Pulmonary artery endothelial cell (primary cell): ENCODE measurements around the gene GRIN3B. TPM values are rescaled to one million over a fixed set of nuclear protein-coding genes. Genes with fewer than 3 reads are reported as not detected.

Source experiments
- DNase-seq: peaks from one replicate; pipeline ENCODE4 v3.0.0-alpha.2; 2011; ENCODE audit warnings: low read depth, low spot score
- total RNA-seq: library from RNA; depleted of rRNA; stranded (reverse); fragments of >200 nt; gene quantifications from 2 replicates; pipeline ENCODE4 v1.2.3, GENCODE V29; 2014

GRIN3B gene
- total RNA-seq, 1 donor from 2014 or later: 0.59 TPM

DNA sequence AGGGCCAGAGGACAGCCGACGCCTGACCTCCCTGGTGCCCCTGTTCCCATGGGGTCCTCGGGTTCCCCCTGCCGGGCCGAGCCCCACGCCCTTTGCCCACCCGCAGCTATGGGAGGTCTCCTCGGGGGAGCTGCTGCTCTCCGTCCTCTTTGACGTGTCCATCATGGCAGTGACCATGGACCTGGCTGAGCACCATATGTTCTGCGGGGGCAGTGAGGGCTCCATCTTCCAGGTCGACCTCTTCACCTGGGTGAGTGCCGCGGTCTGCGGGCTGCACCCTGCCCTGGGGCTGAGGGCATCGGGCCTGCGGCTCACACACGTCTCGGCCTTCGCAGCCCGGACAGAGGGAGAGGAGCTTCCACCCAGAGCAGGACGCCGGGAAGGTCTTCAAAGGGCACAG is 9.5 kb upstream of the GRIN3B start:
- no peak for DNase-seq

DNA sequence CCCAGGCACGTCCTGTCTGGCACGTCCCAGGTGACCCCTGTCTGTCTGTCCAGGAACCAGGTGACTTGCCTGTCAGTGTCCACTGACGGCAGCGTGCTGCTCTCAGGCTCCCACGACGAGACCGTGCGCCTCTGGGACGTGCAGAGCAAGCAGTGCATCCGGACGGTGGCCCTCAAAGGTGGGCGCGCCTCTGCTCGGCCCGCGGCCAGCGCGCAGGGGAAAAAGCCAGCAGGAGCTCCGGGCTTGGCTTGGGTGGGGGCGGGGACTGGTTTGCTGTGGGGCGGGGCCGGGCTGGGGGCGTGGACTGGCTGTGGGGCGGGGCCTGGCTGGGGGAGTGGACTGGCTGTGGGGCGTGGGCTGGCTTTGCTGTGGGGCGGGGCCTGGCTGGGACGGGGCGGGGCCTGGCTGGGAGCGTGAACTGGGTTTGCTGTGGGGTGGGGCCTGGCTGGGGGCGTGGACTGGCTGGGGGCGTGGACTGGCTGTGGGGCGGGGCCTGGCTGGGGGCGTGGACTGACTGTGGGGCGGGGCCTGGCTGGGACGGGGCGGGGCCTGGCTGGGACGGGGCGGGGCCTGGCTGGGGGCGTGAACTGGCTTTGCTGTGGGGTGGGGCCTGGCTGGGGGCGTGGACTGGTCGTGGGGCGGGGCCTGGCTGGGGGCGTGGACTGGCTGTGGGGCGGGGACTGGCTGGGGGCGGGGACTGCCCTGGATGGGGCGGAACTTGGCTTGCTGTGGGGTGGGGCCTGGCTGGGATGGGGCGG is 8.9 kb upstream of the GRIN3B start:
- no peak for DNase-seq

DNA sequence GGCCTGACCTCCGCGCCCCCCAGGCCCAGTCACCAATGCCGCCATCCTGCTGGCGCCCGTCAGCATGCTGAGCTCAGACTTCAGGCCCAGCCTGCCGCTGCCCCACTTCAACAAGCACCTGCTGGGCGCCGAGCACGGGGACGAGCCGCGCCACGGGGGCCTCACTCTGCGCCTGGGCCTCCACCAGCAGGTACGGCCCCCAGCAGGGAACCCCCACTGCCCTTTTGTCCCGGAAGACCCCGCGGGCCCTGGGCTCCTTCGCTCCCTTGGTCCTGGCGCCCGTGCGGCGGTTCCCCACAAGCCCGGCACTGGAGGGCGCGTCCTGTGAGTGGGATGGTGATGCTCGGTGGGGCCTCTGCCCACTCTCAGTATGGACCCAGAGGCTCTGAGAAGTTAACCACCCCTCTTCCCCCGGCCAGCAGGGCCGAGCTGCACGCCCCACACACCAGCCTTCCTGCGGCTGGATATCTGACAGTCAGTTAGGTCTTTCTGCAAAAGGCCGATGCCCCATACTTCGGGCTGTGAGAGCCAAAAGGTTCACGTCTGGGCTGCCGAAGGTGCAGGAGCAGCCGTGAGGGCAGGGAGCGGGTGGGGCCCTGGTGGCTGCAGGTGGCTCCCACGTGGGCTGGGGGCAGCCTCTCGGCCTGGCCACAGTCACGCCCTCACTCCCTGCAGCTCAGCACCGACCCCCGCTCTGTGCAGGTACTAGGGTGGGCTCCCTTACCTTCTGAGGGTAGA is 8.1 kb upstream of the GRIN3B start:
- no peak for DNase-seq

DNA sequence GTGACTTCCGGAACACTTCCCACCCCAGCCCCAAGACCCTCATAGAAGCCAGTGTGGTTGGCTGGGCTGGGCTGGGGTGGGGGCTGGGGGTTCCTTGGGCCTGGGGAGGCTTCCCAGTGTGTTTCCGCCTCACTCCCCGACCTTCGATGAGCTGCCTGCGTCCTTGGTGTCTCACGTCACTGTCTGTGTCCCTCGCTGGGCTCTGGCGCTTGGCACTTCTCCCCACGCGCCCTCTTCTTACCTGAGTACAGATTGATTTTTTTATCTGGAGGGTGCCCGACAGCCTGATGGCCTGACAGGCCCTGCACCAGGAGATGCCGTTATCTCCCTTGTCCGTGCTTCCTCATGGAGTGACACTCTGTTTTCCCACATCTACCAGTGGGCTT is 7.6 kb upstream of the GRIN3B start:
- no peak for DNase-seq

DNA sequence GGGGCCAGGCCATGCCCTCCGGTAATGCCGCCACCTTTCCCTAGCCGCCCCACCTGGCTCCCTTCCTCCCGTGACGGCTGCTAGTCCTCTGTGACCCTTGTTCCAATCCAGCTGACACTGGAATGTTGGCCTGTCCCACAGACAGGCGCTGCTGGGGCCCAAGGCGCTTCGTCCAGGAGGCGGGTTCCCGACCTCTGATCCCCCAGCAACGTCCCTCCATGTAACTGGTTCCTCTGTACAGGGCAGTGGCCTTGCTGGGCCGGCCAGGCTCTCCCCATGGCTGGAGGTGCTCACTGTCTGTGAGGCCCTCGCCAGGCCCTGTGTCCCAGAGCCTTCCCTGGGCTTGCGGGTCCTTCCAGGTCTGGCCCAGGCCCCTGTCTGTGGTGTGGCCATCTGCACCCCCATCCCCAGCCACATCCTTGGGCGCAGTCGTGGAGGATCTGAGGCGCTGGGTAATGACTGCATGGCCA is 6.8 kb upstream of the GRIN3B start:
- no peak for DNase-seq

DNA sequence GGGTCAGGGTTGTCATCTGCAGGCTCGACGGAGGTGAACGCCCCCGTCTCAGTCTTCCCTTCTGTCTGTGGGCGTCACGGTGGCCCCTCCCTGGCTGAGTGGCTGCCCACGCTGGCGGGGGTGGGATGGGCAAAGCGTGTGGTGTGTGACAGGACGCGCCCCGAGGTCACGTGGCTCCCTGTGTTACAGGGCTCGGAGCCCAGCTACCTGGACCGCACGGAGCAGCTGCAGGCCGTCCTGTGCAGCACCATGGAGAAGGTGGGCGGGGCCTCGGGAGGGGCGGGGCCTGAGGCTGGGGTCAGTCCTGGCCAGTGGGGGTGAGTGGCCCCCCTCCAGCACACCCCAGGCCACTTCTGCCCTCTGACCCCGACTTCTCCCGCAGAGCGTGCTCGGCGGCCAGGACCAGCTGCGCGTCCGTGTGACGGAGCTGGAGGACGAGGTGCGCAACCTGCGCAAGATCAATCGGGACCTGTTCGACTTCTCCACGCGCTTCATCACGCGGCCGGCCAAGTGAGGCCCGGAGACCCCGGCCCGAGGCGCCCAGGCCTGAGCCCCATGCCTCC is 6.3 kb upstream of the GRIN3B start:
- no peak for DNase-seq

DNA sequence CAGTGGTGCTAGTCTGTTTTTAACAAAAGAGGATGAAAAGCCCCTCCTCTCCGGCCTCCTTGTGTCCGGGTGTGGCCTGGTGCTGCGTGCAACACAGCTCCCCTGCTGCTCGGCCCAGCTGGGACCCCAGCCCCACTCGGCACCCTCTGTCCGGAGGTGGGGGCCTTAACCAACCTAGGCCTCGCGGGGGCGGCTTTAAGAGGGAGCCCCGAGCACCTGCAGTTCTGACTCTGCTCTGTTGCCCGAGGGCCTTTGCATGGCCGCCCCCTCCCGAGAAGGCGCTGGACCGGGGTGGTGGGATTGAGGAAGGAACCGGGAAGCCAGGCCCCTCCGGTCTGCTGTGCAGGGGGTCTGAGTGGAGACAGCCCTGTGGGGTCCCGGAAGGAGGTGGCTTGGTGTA is 5.7 kb upstream of the GRIN3B start:
- no peak for DNase-seq

DNA sequence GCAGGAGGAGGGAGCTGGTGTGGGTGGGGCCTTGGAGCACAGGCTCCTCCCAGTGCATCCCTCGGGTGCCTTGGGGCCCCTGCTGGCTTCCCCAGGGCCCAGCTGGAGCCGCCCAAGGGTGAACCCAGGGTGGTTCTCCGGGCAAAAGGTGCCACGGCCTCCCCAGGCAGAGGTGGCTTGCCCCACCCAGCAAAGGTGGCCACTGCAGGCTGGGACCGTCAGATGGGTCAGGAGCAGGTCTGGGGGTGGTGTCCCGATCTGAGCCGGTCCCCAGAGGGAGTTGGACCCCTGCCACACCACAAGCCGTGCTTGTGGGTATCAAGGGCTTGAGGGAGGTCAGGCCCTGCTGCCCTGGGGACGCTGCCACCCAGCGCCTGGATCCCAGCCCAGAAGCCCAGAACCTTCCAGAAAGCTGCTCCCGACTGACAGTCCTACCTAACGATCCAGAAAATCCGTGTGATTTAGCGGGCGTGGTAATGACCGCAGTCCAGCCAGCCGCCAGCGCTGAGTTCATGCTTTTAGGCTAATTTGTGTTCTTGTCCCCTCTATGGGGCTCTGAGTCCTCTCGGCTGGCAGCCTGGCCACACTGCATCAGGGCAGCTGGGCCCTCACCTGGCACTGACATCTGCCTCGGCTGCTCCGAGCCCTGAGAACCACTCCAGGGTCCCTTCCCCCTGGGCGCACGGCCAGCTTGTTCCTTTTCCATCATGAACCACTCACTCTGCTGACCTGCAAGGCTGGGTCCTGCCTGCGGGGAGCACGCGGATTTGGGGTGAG is 5.0 kb upstream of the GRIN3B start:
- DNase-seq: no peak

DNA sequence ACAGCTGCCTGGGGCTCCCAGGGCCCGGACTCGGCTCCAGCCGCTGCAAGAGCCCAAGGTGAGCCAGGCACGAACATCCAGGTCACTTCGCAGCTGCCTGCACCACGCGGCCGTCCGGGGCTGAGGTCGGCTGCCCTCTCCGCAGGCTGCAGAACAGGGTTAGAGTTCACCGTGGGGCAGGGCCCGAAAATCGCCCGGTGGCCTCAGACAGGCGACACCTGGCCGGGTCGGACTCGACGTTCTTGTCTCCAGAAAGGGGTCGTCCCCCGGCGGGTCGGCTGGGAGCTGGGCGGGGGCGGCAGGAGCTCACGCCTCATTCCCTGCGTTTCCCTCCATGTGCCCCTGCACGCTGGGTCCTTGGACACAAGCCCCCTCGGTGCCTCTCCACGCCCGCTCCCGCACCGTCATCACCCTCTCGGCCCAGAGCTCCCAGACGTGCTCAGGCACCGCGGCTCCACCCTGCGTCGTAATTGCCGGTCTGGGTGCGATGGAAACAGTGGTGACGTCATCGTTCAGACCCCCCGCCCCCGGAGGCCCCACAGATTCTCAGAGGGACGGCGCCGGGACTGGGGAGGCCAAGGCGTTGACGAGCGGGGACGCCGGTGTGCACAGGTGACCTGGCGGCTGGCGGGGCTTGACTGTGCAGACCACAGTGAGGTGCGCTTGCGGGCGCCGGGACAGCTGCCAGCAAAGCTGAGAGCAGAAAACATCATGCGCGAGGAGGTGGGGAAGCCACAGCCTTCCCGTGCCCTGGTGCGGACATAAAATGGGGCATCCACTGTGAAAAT is 4.0 kb upstream of the GRIN3B start:
- no peak for DNase-seq

DNA sequence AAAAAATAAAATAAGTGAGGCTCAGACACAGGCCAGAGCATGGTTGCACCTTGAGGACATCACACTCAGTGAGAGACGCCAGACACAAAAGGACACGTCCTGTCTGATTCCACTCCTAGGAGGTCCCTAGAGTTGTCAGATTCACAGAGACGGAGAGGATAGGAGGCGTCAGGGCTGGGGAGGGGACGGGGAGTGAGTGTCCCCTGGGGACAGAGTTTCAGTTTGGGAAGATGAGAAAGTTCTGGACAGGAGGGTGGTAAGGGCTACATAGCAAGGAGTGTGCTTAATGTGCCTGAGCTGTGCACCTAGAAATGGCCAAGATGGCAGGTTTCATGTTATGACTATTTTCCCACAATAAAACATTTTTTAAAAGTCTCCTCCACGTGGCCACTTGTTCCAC is 2.2 kb upstream of the GRIN3B start:
- DNase-seq: no peak

DNA sequence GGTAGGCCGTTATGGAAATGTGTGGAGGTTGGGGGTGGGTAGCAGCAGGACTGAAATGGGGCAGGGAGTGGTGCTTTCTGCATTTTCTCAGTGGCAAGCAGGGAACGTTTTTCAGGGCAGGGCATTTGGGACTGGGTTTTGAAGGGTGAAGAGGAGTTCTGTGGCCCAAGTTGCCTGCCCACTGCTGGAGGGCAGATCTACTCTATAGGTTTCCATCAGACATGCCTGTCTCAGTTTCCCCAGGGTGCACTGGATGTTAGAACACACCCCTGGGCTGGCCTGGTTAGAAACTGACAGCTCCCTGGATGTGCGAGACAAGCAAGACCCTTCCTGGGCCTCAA is 870 bp upstream of the GRIN3B start:
- DNase-seq: no peak

DNA sequence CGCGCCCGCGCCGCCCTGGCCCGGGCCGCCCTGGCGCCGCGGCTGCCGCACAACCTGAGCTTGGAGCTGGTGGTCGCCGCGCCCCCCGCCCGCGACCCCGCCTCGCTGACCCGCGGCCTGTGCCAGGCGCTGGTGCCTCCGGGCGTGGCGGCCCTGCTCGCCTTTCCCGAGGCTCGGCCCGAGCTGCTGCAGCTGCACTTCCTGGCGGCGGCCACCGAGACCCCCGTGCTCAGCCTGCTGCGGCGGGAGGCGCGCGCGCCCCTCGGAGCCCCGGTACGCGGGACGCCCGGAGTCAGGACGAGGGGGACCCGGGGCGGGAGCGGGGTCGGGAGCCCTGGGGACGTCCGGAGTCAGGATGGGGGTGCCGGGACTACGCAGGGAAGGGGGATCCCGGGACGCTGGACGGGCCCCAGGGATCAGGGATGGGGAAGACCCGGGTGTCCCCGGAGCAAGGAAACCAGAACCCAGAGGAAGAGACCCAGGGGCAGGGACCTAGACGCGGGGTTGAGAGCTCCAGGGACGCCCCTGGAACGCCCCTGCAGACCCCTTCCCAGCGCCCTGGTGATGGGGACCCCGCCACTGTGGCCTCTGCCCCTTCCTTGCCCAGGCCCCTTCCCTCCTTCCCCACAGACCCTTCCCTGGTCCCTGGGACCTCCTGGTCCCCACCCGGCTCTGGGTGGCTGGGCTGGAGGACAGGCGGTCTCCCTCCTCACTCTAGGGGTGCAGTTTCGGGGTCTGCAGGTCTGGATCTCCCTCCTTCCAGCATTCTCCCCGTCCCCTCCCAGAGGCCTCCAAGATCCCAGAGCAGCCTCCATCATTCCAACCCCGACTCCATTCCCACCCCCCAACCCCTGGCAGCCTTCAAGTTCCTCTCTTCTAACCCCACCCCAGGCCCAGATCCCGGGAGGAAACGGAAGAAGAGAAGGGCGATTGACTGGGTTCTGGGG is 645 bp downstream of the GRIN3B start:
- DNase-seq: no peak

DNA sequence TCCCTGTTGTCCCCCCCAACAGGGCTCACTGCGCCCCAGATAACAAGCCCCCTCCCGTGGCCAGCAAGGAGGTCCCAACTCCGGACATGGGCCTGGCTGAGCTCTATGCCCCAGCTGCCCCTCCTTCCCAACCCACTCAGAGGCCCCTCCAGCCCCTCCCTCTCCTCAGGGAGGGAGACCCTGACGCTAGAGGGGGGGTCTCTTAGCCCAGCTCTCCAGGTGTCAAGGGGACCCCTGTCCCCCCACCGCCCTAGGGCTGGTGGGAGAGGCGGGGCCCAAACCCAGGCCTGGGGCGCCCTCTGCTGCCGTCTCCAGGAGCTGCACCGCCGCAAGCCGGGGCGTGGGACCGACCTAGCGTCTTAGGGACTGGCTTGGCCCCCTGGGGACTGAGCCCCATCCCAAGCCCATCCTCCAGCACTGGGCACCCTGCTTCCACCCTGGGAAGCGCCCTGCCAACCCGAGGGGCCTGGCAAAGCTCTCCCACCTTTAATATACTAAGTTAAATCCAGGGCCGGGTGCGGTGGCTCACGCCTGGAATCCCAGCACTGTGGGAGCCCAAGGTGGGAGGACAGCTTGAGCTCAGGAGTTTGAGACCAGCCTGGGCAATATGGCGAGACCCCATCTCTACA is 1.4 kb downstream of the GRIN3B start:
- no peak for DNase-seq

DNA sequence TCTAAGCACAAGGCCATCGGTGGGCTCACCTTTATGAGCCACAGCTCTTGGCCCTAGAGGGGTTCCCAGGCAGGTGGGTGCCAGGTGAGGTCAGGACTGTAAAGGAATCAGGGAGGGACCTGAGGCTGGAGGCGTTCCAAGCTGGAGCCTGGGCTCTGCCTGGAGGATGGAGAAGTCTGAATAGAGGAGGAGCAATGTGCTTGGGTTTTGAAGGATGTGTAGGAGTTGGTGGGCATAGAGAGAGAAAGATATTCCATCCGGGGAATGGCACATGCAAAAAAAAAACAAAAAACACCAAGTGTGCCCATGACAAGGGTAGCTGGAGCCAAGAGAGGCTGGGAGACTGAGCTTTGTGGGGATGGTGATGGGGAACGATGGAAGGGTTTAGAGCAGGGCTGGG is 2.4 kb downstream of the GRIN3B start:
- DNase-seq: no peak

DNA sequence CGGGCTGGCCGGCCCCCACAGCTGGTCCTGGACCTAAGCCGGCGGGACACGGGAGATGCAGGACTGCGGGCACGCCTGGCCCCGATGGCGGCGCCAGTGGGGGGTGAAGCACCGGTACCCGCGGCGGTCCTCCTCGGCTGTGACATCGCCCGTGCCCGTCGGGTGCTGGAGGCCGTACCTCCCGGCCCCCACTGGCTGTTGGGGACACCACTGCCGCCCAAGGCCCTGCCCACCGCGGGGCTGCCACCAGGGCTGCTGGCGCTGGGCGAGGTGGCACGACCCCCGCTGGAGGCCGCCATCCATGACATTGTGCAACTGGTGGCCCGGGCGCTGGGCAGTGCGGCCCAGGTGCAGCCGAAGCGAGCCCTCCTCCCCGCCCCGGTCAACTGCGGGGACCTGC is 3.1 kb downstream of the GRIN3B start:
- DNase-seq: no peak

DNA sequence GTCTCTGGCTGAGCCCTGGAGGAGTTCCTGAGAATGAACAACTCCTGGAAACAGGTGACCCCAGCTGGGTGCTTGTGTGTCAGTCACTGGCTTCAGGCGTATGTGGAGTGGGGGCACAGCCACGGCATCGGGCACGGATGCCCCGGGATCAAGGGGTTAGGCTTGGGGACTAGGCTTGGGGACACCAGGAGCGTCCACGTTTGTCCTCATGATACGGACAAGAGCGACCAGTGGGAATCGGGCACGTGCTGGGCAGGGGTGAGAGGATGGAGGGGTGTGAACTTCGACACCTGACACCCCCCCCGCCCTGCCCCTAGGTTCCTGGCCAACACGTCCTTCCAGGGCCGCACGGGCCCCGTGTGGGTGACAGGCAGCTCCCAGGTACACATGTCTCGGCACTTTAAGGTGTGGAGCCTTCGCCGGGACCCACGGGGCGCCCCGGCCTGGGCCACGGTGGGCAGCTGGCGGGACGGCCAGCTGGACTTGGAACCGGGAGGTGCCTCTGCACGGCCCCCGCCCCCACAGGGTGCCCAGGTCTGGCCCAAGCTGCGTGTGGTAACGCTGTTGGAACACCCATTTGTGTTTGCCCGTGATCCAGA is 4.1 kb downstream of the GRIN3B start:
- DNase-seq: no peak

DNA sequence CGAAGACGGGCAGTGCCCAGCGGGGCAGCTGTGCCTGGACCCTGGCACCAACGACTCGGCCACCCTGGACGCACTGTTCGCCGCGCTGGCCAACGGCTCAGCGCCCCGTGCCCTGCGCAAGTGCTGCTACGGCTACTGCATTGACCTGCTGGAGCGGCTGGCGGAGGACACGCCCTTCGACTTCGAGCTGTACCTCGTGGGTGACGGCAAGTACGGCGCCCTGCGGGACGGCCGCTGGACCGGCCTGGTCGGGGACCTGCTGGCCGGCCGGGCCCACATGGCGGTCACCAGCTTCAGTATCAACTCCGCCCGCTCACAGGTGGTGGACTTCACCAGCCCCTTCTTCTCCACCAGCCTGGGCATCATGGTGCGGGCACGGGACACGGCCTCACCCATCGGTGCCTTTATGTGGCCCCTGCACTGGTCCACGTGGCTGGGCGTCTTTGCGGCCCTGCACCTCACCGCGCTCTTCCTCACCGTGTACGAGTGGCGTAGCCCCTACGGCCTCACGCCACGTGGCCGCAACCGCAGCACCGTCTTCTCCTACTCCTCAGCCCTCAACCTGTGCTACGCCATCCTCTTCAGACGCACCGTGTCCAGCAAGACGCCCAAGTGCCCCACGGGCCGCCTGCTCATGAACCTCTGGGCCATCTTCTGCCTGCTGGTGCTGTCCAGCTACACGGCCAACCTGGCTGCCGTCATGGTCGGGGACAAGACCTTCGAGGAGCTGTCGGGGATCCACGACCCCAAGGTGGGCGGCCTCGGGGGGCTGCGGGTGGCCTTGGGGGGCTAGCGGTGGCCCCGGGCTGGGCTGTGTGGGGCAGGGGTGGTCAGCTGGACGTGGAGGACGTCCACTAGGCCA is 4.8 kb downstream of the GRIN3B start:
- DNase-seq: no peak

DNA sequence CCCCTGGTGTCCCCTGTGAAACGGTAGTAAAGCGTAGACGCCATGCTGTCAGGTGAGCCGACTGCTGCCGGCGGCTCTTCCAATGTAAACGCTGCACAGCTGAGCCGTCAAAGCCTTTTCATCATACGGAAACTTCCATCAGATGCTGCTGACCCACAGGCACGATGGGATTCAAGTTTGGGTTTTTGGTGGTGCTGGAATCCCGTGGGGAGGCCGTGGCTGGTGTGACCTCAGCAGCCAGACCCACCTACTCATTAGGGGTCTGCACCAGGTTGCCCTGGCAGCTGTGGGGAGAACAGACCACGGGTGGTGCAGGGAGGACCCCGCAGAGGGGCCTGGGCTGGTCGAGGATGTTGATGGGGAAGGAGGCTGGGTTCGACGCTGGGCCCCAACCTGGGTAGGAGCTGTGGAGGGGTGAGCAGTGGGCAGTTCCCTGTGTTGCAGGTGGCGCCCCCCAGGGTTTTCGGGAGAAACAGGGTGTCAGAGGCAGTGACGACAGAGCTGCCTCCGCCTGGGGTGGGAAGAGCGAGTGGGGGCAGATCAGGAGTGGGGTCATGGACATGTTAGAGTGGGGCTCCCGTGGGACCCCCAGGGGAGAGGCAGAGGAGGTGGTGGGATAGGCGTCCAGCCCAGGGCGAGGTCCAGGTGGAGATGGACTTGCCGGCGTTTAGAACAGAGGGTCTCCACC is 6.6 kb downstream of the GRIN3B start:
- DNase-seq: no peak
